ENCODE results near the gene LOXL3. TPM values are rescaled to one million over a fixed set of nuclear protein-coding genes. Genes with fewer than 3 reads are reported as not detected.
"Not testable (repeated sequence)": the region's sequence is repeated elsewhere in the genome, so short reads cannot be mapped to it uniquely, and the experiment has no call there.

LOXL3 gene
- polyA plus RNA-seq, 3 donors = 9.6 to 11.0 (median 10.8) TPM

GRCh38 chr2:74502147-74502719 is 51.5 kb downstream of the LOXL3 start:
- DNase-seq (ENCODE audit: extremely low read depth in 1 of 11, low read depth in 9 of 11, low spot score in 4 of 11) = no peak

DNA sequence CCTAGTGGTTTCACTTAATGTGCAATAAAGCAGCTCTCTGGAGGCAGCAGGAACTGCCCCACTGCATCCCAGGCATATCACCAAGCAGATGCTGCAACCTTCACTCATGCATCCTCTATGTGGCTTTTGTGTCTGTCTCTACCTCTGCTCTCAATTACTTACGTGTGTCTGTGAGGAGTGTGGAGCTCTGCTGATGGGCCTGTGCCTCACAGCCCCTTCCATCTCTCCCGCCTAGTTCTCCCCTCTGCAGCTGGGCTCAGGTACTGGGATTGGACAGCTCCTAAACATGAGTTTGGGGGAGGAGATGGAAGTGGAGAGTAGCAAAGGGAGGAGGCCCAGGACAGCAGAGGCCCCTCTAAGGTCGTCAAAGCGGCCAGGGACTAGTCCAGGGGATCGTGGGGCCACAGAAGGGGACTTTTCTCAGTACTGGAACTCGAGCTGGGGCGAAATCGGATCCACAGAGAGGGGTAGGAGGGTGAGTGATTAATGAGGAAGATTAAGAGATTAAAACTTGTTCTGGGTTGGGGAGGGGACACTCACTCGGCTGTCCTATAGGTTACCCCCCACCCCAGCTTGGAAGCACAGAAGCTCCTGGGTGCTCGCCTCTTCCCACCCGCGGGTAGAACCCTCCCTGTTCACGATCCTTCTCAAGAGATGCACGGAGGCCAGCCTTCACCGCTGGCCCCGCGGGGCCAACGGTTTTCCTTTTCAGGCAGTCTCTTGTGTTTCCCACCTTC is 52.2 kb downstream of the LOXL3 start:
- no peak for DNase-seq (ENCODE audit: extremely low read depth in 1 of 11, low read depth in 9 of 11, low spot score in 4 of 11)

DNA sequence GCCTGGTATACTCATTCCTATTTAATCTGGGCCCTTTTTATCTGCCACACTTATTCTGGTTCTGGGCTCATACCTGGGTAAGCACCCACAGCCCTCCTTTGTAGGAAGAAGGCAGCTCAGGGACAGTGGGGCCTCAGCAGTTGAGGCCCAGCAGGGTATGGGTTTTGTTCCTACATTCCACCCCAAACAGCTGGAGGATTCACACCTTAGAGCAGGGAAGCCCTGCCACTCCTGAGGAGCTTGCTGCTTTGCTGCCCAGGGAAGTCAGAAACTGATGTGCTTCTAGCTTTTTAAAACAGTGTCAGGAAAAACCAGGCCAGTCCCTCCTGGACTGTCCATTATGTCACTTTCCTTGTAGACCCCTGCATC is 53.2 kb downstream of the LOXL3 start:
- DNase-seq (ENCODE audit: extremely low read depth in 1 of 11, low read depth in 9 of 11, low spot score in 4 of 11) = no peak

DNA sequence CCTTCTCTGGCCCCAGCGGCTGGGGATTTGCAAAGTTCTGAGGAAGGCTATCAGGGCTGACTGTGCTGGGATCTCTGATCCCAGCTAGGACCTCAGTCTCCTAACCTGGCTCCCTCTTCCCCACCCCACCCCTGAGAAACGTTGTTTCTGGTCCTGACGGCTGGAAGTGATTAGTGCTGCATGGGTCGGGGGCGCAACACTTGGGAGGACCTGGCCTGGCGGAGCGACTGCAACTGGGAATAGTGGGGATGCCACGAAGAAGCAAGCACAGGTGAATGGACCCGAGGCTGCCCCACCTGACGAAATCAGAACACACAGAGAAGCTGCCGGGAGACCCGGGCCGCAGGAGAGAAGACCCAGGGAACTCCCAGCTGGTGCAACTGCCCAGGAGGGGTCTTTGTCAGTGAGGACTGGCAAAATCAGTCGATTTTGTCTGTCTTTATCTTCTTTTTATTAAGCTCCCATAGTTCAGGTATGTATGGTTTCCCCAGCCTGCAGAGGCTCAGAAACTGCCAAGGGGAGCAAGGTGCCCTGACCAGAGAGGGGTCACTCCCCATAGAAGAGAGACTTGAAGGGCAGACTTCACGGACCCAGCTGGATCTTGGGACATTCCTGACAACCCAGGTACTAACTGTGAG is 53.7 kb downstream of the LOXL3 start:
- DNase-seq (ENCODE audit: extremely low read depth in 1 of 11, low read depth in 9 of 11, low spot score in 4 of 11) = no peak

DNA sequence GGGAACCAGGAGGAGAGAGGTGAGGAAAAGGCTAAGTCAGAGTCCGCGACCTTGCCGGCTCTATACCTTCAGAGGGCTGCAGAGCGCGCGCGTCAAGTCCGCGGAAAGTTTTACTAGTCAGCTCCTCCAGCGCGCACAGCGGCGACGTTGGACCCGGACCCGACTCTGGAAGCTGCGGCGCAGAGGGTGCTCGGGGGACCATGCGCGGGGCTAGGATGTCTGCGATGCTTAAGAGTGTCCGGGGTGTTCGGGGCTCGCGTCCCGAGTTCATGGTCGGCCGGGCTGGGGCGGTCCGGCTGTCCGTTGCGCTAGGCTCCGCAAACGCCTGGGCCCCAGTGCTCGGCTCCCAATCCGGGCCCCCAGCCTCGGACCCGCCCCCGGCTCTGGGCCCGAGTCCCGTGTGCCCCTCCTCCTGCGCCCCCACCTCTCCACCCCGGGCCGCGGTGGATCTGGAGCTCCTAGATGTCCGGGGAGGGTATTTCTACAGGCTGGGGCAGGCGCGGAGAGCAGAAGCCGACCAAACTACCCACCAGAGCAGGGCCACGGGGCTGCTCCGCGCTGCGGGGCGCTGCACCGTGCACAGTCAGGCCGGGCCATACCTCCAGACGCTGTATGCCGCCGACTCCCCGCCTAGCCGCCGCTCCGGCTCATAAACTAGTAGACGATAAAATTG is 54.3 kb downstream of the LOXL3 start, which contains the start of gene LBX2:
LBX2 (minus strand) TSS at position 337 of the 673 bp plus-strand sequence; CDS start at position 271, 66 bp downstream.
- DNase-seq (ENCODE audit: extremely low read depth in 1 of 11, low read depth in 9 of 11, low spot score in 4 of 11) = no peak

DNA sequence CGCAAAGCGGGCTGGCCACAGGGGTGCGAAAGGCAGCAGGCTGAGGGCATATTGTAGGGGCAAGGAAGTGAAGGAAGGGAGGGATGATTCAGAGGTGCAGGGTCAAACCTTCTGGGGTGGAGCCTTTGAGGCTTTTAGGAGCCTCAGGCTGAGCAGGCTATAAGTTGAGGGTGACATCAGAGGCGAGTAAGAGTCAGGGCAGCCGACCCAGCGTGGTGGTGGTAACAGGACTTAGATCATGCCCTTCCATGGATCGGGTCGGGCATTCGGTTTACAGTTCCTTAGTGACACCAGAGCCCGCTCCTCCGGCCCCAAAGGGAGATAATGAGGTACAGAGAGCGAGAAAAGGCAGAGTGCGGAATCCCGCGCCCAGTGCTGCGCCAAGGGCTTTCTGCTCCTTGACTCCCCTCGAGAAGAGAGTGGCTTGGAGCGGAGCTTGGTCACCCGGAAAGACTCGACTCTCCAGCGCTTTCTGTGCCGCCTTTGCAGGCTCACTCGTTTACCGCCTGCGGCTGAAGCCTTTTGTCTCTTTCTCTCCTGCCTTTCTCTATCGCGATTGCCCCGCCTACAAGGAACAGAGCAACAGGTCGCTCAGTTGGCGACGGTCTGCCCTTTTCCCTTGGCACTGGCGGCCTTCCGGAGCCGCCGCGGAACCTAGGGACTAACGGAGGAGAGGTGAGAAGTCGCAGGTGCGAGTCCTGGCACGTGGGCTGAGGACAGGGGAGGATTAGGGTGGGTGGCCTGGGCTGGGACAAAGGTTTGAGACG is 55.1 kb downstream of the LOXL3 start:
- DNase-seq (ENCODE audit: extremely low read depth in 1 of 11, low read depth in 9 of 11, low spot score in 4 of 11) = no peak

- DNase-seq (ENCODE audit: extremely low read depth in 1 of 11, low read depth in 9 of 11, low spot score in 4 of 11) = no peak
Observed at GRCh38 chr2:74497777-74498499, 55.8 kb downstream of the LOXL3 start.

DNA sequence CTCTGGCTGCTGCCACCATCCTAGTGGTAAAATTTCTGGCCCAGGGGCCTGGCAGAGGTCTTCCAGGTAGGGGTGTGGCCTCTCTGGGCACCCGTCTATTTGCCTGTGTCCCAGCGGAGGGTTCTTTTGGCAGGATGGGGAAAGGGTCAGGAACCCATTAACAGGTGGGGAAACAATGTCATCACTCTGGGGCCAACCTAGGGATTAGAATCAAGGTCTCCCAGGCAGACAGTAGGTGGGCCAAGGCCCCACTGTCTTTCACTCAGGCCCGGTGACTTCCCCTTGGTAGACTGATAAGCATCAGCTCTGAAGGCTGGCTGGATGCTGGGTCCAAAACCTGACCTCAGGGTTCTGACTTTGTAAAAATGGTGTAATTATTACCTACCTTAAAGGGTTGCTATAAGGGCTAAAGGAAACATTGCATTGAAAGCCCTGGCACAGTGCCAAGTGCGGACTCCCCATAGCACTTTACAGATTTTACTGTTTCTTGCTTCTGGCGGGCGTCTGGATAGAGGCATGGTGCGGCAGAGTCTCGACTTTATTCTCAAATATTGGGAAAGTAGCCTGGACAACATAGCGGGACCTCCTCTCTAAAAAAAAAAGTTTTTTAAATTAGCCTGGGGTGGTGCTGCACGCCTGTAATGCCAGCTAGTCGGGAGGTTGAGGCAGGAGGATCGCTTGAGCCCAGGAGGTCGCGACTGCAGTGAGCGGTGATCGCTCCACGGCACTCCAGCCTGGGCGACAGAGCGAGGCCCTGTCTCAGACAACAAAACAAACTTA is 56.6 kb downstream of the LOXL3 start:
- DNase-seq (ENCODE audit: extremely low read depth in 1 of 11, low read depth in 9 of 11, low spot score in 4 of 11) = no peak

GRCh38 chr2:74495440-74495839 is 58.3 kb downstream of the LOXL3 start:
- DNase-seq (ENCODE audit: extremely low read depth in 1 of 11, low read depth in 9 of 11, low spot score in 4 of 11) = no peak

DNA sequence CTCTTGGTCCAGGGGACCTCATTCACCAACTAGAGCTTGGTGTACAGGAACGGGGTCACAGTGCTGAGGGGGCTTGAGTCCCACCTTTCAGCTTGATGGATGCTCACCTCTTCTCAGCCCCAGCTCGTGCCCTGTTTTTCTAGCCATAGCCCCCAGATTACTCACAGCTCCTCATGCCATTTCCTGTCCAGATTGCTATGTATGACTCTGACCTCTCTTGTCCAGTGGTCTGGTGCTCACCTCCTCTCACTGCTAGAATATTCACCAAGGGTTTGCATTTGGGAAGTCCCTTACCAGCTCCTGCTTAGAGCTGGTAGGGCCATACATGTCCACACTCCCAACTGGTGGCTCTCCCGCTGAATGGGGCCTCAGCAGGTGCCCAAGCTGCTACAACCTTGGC is 60.2 kb downstream of the LOXL3 start:
- DNase-seq (ENCODE audit: extremely low read depth in 1 of 11, low read depth in 9 of 11, low spot score in 4 of 11) = no peak

GRCh38 chr2:74491648-74492544 is 61.8 kb downstream of the LOXL3 start:
- DNase-seq (ENCODE audit: extremely low read depth in 1 of 11, low read depth in 9 of 11, low spot score in 4 of 11) = no peak

DNA sequence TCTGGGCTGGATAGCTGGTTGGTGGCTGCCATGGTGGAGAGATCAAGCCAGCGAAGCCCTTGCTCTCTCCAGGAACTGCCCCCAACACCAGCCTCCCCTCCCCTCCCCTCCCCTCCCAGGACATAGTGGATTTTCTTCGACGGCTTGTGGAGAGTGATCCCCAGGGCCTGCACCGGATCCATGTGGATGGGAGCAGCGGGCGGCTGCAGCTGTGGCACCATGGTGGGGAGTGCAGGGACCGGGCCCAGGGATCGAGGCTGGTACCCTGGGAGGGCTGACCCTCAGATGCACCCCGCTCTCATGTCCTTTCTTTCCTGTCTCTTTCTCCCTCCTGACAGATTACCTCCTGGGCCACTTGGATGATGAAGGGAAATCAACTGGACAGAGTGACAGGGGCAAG is 63.8 kb downstream of the LOXL3 start:
- no peak for DNase-seq (ENCODE audit: extremely low read depth in 1 of 11, low read depth in 9 of 11, low spot score in 4 of 11)

GRCh38 chr2:74488643-74489481 is 64.9 kb downstream of the LOXL3 start:
- DNase-seq (ENCODE audit: extremely low read depth in 1 of 11, low read depth in 9 of 11, low spot score in 4 of 11) = no peak

- DNase-seq (ENCODE audit: extremely low read depth in 1 of 11, low read depth in 9 of 11, low spot score in 4 of 11) = no peak
Observed at GRCh38 chr2:74486141-74486540, 67.6 kb downstream of the LOXL3 start.

DNA sequence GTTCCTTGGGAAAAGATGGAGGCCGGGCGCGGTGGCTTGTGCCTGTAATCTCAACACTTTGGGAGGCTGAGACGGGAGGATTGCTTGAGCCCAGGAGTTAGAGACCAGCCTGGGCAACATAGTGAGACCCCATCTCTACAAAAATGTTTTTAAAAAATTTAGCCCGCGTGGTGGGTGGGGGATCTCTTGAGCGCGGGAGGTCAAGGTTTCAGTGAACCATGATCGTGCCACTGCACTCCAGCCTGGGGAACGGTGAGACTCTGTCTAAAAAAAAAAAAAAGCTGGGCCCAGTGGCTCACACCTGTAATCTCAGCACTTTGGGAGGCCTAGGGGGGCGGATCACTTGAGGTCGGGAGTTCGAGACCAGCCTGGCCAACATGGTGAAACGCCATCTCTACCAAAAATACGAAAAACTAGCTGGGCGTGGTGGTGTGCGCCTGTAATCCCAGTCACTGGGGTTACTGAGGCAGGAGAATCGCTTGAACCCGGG is 70.0 kb downstream of the LOXL3 start:
- not testable (repeated sequence) for DNase-seq (ENCODE audit: extremely low read depth in 1 of 11, low read depth in 9 of 11, low spot score in 4 of 11)
